ENCODE results near the gene KRTAP9-8. TPM values are rescaled to one million over a fixed set of nuclear protein-coding genes. Genes with fewer than 3 reads are reported as not detected.
"Not testable (repeated sequence)": the region's sequence is repeated elsewhere in the genome, so short reads cannot be mapped to it uniquely, and the experiment has no call there.

KRTAP9-8 gene
- total RNA-seq, 1 experiment from 2014 or later, result not detected

GRCh38 chr17:41249637-41250240, 11.9 kb downstream of the KRTAP9-8 start, which contains the start of gene KRTAP9-4:
Gene KRTAP9-4 (plus strand): TSS chr17:41249687. CDS start chr17:41249721, 34 bp downstream.
- in situ Hi-C loops (cut with HindIII; ENCODE audit: low pct_unique_long_range_greater_than_20kb, low sequenced_read_pairs); DNase-seq (ENCODE audit: low read depth, low spot score): not testable (repeated sequence)

- in situ Hi-C loops (cut with HindIII; ENCODE audit: low pct_unique_long_range_greater_than_20kb, low sequenced_read_pairs), result no loop called here
Observed at GRCh38 chr17:41251261-41251660, 13.5 kb downstream of the KRTAP9-8 start.

GRCh38 chr17:41254861-41255260, 17.1 kb downstream of the KRTAP9-8 start:
- DNase-seq (ENCODE audit: low read depth, low spot score), result no peak
- in situ Hi-C loops (cut with HindIII; ENCODE audit: low pct_unique_long_range_greater_than_20kb, low sequenced_read_pairs), result no loop called here

More at GRCh38 chr17:41251261-41251660, 13.5 kb downstream of the KRTAP9-8 start:
- DNase-seq (ENCODE audit: low read depth, low spot score), result no peak

- DNase-seq (ENCODE audit: low read depth, low spot score); in situ Hi-C loops (cut with HindIII; ENCODE audit: low pct_unique_long_range_greater_than_20kb, low sequenced_read_pairs): not testable (repeated sequence)
Observed at GRCh38 chr17:41255381-41256290, 17.8 kb downstream of the KRTAP9-8 start, which contains the start of gene KRTAP9-9. Gene KRTAP9-9 (plus strand): TSS chr17:41255384.

- no peak for DNase-seq (ENCODE audit: low read depth, low spot score)
- in situ Hi-C loops (cut with HindIII; ENCODE audit: low pct_unique_long_range_greater_than_20kb, low sequenced_read_pairs), result no loop called here
Observed at GRCh38 chr17:41256291-41256685, 18.5 kb downstream of the KRTAP9-8 start.

- in situ Hi-C loops (cut with HindIII; ENCODE audit: low pct_unique_long_range_greater_than_20kb, low sequenced_read_pairs), result no loop called here
- DNase-seq (ENCODE audit: low read depth, low spot score), result no peak
Observed at GRCh38 chr17:41258406-41258805, 20.6 kb downstream of the KRTAP9-8 start.

- no peak for DNase-seq (ENCODE audit: low read depth, low spot score)
- in situ Hi-C loops (cut with HindIII; ENCODE audit: low pct_unique_long_range_greater_than_20kb, low sequenced_read_pairs), result no loop called here
Observed at GRCh38 chr17:41263212-41263611, 25.4 kb downstream of the KRTAP9-8 start.

- in situ Hi-C loops (cut with HindIII; ENCODE audit: low pct_unique_long_range_greater_than_20kb, low sequenced_read_pairs), result no loop called here
- DNase-seq (ENCODE audit: low read depth, low spot score), result no peak
Observed at GRCh38 chr17:41264599-41264998, 26.8 kb downstream of the KRTAP9-8 start.

GRCh38 chr17:41265078-41265477, 27.3 kb downstream of the KRTAP9-8 start, which contains the start of gene KRTAP9-6:
Gene KRTAP9-6 (plus strand): TSS chr17:41265378. CDS start chr17:41265378, 0 bp downstream.
- in situ Hi-C loops (cut with HindIII; ENCODE audit: low pct_unique_long_range_greater_than_20kb, low sequenced_read_pairs), result no loop called here
- DNase-seq (ENCODE audit: low read depth, low spot score), result no peak

GRCh38 chr17:41267711-41268110, 29.9 kb downstream of the KRTAP9-8 start:
- DNase-seq (ENCODE audit: low read depth, low spot score), result no peak
- in situ Hi-C loops (cut with HindIII; ENCODE audit: low pct_unique_long_range_greater_than_20kb, low sequenced_read_pairs), result no loop called here

- DNase-seq (ENCODE audit: low read depth, low spot score); in situ Hi-C loops (cut with HindIII; ENCODE audit: low pct_unique_long_range_greater_than_20kb, low sequenced_read_pairs): not testable (repeated sequence)
Observed at GRCh38 chr17:41271323-41271722, 33.5 kb downstream of the KRTAP9-8 start.

- no peak for DNase-seq (ENCODE audit: low read depth, low spot score)
- in situ Hi-C loops (cut with HindIII; ENCODE audit: low pct_unique_long_range_greater_than_20kb, low sequenced_read_pairs), result no loop called here
Observed at GRCh38 chr17:41271858-41272257, 34.1 kb downstream of the KRTAP9-8 start.

GRCh38 chr17:41275648-41276190, 37.9 kb downstream of the KRTAP9-8 start, which contains the start of gene KRTAP9-7:
Gene KRTAP9-7 (plus strand): TSS chr17:41275698. CDS start chr17:41275698, 0 bp downstream.
- DNase-seq (ENCODE audit: low read depth, low spot score); in situ Hi-C loops (cut with HindIII; ENCODE audit: low pct_unique_long_range_greater_than_20kb, low sequenced_read_pairs): not testable (repeated sequence)

GRCh38 chr17:41278176-41278955, 40.6 kb downstream of the KRTAP9-8 start:
- in situ Hi-C loops (cut with HindIII; ENCODE audit: low pct_unique_long_range_greater_than_20kb, low sequenced_read_pairs), result no loop called here
- DNase-seq (ENCODE audit: low read depth, low spot score), result no peak

GRCh38 chr17:41284043-41284442, 46.2 kb downstream of the KRTAP9-8 start:
- DNase-seq (ENCODE audit: low read depth, low spot score), result no peak
- in situ Hi-C loops (cut with HindIII; ENCODE audit: low pct_unique_long_range_greater_than_20kb, low sequenced_read_pairs), result no loop called here

- no peak for DNase-seq (ENCODE audit: low read depth, low spot score)
- in situ Hi-C loops (cut with HindIII; ENCODE audit: low pct_unique_long_range_greater_than_20kb, low sequenced_read_pairs), result no loop called here
Observed at GRCh38 chr17:41284546-41284945, 46.7 kb downstream of the KRTAP9-8 start.

- DNase-seq (ENCODE audit: low read depth, low spot score), result no peak
- in situ Hi-C loops (cut with HindIII; ENCODE audit: low pct_unique_long_range_greater_than_20kb, low sequenced_read_pairs), result no loop called here
Observed at GRCh38 chr17:41287050-41287449, 49.3 kb downstream of the KRTAP9-8 start.

Measured in SK-MEL-5 (cell line).